Inflammatory macrophage treated with lipopolysaccharide for 1 hour (primary cell): ENCODE measurements around the gene TRAK2.

Experiments used
- DNase-seq, 2 donors: peaks; one replicate each; pipeline ENCODE4 v3.0.0-alpha.2; 2020 to 2022

The TRAK2 gene

DNA sequence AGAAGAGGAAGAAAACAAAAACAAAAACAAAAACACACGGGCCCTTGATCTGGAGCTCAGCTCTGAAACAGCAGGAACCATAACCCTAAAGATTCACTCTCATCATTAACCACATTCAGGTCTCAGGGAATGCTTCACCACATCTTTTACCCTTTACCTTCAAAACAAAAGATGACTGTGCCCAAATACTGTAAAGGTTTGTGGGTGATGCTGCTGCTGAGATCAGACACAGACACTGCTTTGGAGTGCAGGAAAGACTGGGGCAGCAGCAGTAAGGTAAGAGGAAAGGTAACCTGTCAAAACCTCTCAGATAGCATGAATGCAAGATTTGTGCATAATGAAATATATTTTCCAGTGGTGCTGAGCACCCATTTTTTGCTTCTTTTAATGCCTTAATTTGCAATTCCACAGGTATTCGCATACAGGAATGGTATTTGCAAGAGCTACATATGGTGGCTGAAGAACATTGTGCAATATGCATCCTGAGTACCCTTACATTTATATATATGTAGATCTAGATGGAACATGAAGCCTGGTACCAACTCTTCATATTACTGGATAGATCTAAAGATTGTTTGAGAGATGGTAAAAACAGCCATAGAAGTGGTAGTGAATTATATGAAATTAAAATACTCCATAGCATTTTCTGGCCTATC, 90.1 kb downstream of the TRAK2 start:
- no peak for DNase-seq

DNA sequence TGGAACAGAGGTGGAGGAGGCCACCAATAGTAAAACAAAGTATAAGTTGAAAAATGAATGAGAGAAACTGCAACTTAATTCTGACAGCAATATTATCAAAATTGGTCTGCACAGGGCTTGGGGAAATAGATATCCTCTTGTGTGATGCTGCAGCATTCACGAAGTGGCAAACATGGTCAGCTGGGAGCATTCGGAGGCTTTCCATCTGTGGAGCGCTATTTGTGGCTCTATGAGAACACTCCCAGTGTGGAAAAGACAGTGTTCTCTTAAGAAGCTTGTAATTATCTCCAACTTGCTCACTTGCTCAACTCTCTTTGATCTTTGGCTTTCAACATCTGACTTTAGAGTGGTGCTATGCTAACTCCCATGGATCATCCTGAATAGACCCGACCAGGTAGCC, 91.0 kb downstream of the TRAK2 start:
- DNase-seq = no peak

- DNase-seq = no peak
These were observed 92.6 kb downstream of the TRAK2 start for GRCh38 chr2:201358684-201359083.

DNA sequence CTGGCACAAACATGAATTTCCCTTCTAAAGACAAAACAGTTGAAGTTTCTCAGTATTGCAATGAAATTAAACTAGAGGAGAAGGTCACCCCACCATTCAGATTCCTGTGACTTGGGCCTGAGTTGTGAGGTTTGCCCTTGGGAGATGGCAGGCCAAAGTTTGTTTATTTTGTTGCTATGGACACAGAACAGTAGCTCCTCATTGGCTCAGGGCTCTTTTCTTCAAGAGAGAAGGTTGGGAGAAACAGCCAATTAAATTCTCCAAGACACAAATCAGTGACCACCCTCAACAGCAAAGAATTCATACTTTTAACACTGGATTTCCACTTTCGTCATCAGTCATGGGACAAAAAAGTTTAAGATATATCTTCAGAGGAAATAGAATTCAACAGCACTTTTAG, 94.0 kb downstream of the TRAK2 start, which contains the start of gene FLACC1:
TSS of gene FLACC1 (minus strand) at position 125 of the 400 bp plus-strand sequence. CDS start 5,941 bp downstream, outside the sequence.
- DNase-seq = no peak

DNA sequence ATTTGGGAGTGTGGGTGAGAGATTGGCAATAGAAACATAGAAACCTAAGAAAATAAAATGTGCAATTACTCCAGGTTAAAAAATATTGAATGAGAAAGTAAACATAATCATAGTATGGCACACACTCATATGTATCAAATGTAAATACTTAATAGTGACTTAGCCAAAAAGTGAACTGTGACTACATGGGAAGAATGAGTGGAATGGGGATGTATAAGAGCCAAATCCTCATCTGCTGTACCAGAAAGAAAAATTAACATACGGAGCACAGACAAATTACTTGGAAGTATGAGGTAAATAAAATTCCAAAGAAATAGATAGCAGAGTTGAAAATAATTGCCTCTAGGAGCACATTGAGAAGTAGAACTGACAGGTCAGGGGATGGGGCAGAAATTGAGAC, 98.1 kb downstream of the TRAK2 start:
- DNase-seq = no peak

DNA sequence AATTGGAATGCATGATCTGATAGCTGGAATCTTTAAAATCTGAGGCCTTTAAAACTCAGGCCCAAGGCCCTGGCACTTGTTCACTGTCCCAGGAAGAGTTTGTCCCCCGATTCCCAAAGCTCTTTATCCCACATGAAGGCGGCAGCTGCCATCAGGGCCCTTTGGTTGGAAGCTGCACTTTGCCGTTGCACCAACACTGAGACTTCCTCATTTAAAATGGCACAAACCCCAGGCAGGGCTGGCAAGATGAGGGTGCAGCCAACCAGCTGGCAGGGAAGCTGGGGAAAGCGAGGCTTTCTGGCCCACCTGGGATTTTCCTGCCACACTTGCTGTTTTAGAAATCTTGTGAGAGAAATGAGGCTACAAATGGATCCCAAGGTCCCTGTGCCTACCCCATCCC, 100.4 kb downstream of the TRAK2 start:
- DNase-seq = no peak

GRCh38 chr2:201349601-201350000, 101.7 kb downstream of the TRAK2 start:
- no peak for DNase-seq

- DNase-seq = no peak
These were observed 102.5 kb downstream of the TRAK2 start for GRCh38 chr2:201348758-201349157.

DNA sequence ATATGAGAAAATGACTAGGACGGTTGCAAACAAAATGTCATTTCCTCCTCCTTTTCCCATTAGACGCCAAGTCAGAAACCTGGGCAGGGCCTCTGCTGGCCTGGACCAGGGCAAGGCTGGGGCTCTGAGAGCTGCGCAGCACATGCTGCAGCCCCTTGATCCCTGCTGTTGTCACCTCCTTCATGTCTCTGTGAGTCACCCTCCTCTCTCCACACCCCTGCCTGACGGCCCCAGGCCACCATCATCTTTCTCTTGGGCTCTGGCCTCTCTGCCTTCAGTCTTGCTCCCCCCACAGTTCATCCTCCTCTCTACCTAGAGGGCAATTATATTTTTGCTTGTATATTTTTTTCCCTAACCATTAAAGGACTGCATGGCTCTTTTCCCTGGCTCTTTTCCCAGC, 104.1 kb downstream of the TRAK2 start:
- DNase-seq = no peak

GRCh38 chr2:201345625-201346213, 105.5 kb downstream of the TRAK2 start:
- no peak for DNase-seq

DNA sequence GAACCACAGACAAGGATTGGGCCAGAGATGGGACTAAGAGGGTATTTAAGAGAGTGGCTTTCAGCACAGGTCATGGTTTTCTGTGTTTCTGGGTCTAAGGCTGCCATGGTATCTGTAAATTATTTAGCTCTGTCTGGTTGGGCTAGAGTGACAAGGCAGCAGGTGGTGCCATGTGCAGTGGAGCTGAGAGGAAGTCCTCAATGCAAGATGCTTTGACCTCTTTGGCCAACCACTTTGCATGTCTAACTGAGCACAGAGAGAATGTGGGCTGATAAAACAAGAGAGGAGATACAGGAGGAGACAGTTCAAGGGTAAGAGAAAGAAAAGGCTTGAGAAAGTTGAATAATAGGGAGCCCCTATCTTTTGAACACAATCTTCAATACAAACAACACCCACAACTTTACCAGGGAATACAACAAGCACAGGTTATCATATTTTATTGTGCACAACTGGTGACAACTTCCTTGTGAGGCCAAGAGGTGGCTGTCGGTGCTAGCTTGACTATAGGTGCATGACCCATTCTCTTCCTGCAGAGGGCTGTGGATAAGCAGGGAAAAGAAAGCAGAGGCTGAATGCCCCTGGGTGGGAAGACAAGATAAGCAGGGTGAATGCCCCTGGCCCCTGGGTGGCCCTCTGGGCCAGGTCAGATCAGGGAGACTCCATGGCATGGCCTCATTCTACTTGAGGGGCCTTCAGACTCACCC, 106.4 kb downstream of the TRAK2 start:
- DNase-seq = no peak

GRCh38 chr2:201343559-201343958, 107.7 kb downstream of the TRAK2 start:
- no peak for DNase-seq

DNA sequence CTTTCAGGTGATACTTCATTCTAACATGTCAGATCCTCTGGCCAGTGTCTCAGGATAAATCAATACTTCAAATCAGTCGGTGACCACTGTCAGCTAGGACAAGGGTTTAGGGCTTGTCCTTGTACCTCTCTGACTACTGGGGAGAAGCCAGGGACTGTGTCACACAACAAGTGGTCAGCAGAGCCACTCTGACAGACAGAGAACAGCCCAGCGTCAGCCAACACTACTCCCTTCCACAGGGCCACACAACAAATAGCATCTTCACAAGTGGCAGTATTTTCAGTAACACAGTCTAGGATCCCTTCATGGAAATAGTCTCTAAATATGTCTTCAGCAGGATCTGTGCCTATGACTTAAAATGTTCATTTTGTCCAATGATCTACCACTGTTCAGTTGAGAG, 108.3 kb downstream of the TRAK2 start:
- DNase-seq = no peak

DNA sequence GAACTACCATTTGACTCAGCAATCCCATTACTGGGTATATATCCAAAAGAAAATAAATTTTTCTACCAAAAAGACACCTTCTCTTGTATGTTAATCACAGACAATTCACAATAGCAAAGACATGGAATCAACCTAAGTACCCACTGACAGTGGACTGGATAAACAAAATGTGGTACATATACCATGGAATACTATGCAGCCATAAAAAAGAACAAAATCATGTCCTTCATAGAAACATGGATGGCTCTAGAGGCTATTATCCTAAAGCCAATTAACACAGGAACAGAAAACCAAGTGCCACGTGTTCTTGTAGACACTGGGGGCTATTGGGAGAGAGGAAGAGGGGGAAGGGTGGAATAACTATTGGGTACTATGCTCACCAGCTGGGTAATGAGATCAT, 121.8 kb downstream of the TRAK2 start:
- DNase-seq = no peak

- no peak for DNase-seq
These were observed 123.6 kb downstream of the TRAK2 start for GRCh38 chr2:201327678-201328077.
